Stimulated activated CD8-positive, alpha-beta memory T cell treated with anti-CD3 and anti-CD28 coated beads, Interleukin-7, amount 100 ng/mL, for 4 hours (primary cell): ENCODE results near the gene XIRP2.
"Not testable (repeated sequence)": the region's sequence is repeated elsewhere in the genome, so short reads cannot be mapped to it uniquely, and the experiment has no call there.

ENCODE experiments used
- DNase-seq, 2 donors: peaks; one replicate each; pipeline ENCODE4 v3.0.0-alpha.2; 2020; ENCODE audit warnings: low read depth in 2 of 2

The XIRP2 gene

DNA sequence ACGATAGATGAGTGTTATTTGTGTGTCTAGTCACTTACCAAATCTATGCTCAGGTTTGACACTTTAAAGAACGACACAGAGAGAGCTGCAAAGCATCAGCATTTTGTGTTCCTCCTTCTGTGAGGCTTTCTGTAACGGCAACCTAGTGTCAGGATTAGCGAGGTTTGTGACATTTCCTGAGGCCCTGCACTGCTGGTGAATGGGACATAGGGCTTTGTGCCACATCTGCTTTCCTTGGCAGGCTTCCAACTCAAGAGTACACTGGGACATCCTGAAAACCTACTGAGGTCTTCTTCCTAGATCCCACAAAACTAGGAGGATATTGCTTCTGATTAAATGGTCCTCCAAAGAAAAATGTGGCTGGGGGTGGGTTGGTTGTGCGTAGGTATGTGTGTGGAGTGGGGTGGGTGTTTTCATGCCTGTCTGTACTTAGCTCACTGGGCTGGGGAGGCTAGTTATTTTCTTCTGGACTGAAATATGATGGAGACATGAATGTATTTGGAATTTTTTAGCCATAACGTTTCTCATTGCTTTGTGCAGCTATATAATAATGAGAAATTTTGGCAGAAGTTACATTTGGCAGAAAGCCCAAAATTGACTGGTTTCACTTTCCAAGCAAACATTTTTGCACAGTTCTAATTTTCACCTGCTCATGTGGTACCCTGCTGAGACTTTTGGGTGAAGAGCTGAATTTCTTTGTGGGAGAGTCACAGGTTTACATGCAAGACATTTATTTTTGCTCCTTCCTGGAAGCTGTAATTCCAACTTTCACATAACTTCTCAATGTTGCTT is 308.4 kb downstream of the XIRP2 start:
- DNase-seq: no peak

GRCh38 chr2:167198009-167198408 is 309.7 kb downstream of the XIRP2 start:
- no peak for DNase-seq

- DNase-seq: no peak
These were observed 310.3 kb downstream of the XIRP2 start for GRCh38 chr2:167198576-167198975.

- no peak for DNase-seq
These were observed 311.7 kb downstream of the XIRP2 start for GRCh38 chr2:167200019-167200418.

DNA sequence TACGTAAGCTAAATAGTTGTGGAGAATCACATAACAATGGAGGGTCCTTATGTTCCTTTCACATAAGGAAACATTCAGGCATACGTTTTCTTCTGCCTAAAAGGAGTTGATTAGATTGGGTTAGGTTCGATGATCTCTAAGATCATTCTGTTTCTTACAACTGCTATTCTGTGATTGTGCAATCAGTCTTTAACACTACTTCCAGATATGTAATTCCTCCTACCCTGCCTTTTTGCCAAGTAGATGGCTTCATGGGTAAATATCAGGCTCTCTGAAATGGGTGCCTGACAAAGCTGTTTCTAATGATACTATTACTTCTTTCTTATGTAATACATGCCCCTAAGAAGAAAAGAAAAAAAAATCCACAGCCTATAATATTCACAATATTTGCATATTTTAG is 321.5 kb downstream of the XIRP2 start:
- DNase-seq: no peak

DNA sequence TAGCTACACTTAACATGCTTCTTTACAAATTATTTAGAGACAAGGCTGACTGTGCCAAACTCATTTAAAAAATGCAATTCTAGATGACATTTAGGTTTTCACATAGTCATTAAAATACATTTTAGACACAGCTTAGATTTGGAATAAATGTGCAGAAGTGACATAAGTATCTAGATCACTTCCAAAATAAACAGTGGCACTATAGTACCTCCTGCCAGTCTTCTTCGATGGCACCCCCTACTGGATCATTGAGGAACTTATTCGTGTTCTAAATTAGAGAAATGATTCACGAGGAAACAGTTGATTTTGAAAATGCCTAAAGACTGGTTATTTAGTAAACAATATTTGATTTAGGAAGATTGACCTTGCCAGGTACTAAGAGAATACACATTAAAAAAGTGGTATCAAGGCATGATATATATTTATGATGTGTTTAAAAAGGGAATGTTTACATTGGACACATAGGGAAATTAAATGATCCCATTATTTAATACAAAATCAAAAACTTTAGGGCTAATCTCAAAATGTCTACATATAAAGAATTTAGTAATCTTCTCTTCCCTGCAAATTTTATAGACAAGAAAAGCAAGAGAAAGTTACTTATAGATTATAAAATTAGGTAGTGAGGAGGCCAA is 323.9 kb downstream of the XIRP2 start:
- no peak for DNase-seq

DNA sequence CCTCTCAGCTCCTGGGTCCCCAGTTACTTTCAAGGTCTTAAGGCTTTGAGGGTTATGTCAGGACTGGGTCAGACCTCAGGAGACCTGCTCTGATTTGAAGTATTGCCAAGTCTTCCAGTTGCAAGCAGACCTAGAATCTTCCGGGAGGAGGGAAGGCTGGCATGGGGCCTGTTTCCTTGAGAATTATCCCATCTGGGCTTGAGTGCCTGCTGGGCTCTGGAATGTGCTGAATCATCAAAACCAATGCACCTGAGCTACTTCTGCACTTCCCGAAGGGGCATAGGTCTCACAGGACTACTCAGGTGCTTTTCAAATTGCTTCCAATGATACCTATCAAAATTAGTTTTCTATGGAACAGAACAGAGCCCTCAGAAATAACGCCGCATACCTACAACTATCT is 327.3 kb downstream of the XIRP2 start:
- no peak for DNase-seq

DNA sequence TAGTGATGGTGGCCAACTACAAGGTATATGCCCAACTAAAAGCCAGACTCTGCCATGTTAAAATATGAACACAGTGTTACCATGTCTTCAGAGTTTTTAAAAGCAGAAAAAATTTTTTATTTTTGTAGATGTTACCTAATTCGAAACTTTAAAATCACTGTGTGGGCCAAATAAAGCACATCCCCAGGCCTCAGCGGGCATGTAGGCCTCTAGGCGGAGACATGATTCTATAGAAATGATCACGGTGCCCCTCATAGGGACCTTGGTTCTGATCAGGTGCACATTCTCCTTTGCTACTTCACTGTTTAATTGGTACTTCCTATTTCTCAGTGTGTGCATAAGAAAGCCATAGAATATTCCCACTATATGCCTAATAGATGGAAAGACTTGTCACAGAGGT is 349.2 kb downstream of the XIRP2 start:
- DNase-seq: no peak

DNA sequence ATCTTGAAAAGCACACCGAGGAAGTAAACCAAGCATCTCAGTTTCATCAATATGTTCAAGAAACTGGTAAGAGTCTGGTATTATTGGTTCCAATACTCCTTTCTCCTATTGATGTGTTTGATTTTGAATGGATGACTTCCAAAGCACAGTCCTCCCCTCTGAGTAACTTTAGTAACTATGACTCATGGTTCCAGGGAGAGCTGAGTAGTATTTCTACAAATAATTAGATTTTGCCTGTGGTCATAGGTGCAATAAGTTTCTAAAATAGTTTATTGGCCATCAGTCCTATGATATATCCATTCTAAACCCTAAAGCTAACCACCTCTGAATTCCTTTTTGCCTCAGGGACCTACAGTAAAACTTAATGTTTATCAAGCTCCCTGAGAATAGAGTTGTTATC is 352.4 kb downstream of the XIRP2 start:
- DNase-seq: no peak

DNA sequence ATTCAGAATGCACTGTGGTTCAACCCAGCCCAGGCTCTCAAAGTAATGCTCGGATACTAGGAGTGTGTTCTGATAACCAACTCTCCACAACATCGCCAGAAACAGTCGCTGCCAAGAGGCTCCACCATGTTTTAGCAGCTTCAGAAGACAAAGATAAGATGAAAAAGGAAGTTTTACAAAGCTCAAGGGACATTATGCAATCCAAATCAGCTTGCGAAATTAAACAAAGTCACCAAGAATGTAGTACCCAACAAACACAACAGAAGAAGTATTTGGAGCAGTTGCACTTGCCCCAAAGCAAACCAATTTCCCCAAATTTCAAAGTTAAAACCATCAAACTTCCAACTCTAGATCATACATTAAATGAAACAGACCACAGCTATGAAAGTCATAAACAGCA is 360.9 kb downstream of the XIRP2 start:
- DNase-seq: no peak

GRCh38 chr2:167253025-167253424 is 364.7 kb downstream of the XIRP2 start:
- DNase-seq: no peak

DNA sequence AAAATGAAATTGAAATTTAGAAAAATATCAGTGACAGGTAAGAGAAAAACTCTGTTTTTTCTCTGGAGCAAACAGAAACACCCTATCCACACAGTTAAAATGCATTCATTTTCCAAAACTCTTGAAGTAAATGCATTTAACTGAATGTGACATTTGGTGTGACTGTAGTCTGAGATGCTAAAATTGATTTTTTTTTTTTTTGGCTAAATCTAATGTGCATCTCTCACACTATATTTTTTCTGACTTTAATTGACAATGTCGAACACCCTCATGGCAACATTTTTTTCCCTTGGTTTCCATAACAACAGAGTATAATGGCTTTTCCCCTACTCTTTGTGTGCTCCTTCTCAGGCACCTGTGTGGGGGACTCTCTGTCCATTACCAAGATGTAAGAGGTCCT is 366.4 kb downstream of the XIRP2 start:
- DNase-seq: no peak

DNA sequence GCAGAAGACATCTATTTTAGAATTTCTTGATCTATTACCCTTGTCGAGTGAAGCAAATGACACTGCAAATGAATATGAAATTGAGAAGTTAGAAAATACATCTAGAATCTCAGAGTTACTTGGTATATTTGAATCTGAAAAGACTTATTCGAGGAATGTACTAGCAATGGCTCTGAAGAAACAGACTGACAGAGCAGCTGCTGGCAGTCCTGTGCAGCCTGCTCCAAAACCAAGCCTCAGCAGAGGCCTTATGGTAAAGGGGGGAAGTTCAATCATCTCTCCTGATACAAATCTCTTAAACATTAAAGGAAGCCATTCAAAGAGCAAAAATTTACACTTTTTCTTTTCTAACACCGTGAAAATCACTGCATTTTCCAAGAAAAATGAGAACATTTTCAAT is 370.4 kb downstream of the XIRP2 start:
- DNase-seq: no peak

- DNase-seq: no peak
These were observed 376.1 kb downstream of the XIRP2 start for GRCh38 chr2:167264380-167264779.

DNA sequence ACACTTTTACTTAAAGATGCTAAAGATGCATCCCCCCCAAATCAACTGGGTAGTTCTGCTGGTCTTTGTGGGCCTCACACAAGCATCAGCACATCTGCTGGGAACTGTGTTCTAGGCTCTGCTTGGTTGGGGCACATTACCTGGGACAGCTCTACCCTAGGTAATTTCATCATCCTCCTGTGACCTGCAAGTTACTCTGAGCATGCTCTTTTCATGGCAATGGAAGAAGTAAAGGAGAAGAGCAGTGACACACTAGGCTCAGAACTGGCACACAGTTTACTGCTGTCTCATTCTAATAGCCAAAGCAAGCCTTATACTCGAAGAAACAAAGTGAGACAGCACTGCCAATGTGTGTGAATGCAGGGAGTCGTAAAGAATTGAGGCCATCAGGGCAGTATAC is 376.7 kb downstream of the XIRP2 start:
- no peak for DNase-seq

DNA sequence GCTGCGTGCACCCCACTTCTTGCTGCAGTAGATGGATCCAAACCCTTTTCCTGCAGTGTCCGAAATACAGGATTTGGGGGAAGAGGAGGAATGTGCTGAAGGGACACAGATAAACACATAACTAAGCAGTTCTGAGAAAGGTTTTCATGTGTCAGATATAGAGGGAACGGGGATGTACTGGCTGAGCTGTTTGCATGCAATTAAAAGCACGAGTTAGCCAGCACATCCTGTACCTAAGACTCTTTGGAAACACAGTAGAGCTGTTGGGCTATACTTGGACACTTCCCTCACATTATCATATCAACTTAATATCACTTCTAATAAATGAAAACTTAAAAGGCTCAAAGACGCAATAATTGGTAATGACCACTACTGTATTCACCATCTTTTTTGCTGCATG is 377.4 kb downstream of the XIRP2 start:
- no peak for DNase-seq

DNA sequence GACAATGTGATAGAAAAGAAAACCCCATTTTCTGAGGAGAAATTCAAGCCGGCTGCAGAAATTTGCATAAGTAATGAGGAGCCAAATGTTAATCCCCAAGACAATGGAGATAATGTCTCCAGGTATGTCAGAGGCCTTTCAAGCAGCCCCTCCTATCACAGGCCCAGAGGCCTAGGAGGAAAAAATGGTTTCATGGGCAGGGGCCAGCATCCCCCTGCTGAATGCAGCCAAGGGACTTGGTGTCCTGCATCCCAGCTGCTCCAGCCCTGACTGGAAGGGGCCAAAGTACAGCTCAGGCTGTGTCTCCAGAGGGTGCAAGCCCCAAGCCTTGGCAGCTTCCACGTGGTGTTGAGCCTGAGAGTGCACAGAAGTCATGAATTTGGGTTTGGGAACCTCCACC is 380.0 kb downstream of the XIRP2 start:
- not testable (repeated sequence) for DNase-seq

- no peak for DNase-seq
These were observed 383.7 kb downstream of the XIRP2 start for GRCh38 chr2:167271932-167272331.

DNA sequence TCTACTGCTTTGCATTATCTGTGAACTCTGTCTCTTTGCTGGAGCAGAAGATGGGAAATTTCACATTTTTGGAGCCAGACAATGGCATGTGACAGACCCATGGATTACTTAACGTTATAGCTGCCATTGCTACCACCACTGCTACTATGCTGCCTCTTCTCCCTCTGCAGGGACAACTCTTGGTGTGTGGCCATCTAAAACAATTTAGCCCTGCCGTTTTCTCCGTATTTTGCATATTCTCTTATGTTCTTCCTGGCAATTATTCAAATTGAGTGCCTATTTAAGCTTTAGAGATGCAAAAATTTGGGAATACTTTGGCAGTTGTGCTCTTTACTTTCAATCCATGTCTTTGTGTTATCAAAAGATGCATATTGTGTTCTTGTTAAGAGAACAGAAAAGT is 386.8 kb downstream of the XIRP2 start:
- no peak for DNase-seq

DNA sequence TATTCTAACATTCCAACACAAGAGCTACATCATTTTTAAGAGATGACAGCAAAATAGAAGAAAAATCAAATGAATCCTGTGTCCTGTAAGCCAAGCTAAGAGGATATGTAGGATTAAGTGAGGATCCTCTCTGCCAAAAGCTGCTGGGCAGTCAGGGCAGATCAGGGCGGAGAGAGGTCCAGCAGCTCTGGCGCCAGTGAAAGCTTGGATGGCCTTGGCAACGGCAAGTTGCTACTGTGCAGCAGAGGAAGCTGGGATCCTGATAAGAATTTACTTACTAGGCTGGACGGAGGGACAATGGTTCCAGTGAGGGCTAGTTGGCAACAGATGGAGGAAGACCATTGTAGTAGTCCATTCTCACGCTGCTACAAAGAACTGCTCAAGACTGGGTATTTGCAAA is 391.5 kb downstream of the XIRP2 start:
- no peak for DNase-seq

- no peak for DNase-seq
These were observed 398.9 kb downstream of the XIRP2 start for GRCh38 chr2:167287212-167287611.

DNA sequence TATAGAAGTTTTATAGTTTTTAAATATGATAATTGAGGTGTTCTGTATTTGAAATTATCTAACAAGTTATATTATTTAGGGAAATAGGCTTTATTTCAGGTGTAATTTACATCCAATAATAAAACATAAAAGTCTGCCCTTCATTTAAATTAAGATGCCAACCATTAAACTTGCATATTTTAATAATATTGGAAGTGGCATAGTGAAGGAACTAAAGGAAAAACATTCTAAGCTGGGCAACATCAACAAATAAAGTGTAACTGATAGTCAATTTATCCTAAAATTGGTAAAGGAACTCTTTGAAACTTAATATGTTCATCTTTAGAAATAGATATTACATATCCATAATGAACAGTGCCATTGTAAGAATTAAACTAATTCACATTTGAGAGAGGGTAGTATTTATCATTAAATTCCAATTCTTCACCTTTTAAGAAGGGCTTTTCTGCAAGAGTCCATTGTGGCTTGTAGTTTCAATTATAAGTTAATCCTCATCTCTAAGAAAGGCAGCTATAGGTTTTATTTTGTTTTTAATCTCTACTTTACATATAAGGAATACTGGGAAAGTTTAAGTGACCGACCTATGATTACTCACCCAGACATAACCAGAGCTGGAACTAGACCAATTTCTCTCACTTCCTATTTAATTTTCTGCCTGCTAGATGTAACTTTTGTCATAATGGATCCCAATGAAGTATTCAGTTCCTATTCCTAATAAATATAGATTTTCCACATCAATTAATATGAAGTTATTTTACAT is 401.6 kb downstream of the XIRP2 start:
- DNase-seq: no peak
